HEK293 (cell line): Measurements from ENCODE around the gene HADHB.

Experiments
- CTCF ChIP-seq: fragments of 450-650 bp; formaldehyde crosslinking; IDR thresholded peaks from 2 replicates; pipeline ENCODE4 v1.5.1; 2016; ENCODE audit warnings: missing biosample characterization, missing genetic modification characterization
- PRDM10 ChIP-seq: fragments of 450-650 bp; formaldehyde crosslinking; IDR thresholded peaks from 2 replicates; pipeline ENCODE4 v1.5.1; 2016; ENCODE audit warnings: missing biosample characterization, missing genetic modification characterization
- REST ChIP-seq: fragments of 450-650 bp; formaldehyde crosslinking; IDR thresholded peaks from 2 replicates; pipeline ENCODE4 v1.5.1; 2016; ENCODE audit warnings: missing biosample characterization, missing genetic modification characterization
- TSHZ1 ChIP-seq: fragments of 450-650 bp; formaldehyde crosslinking; IDR thresholded peaks from 2 replicates; pipeline ENCODE4 v1.5.1; 2016; ENCODE audit warnings: missing biosample characterization, missing genetic modification characterization, borderline replicate concordance
- ZNF112 ChIP-seq: fragments of 450-650 bp; formaldehyde crosslinking; IDR thresholded peaks from 2 replicates; pipeline ENCODE4 v1.5.0; 2017; ENCODE audit warnings: missing biosample characterization, missing genetic modification characterization
- ZNF211 ChIP-seq: fragments of 450-650 bp; formaldehyde crosslinking; IDR thresholded peaks from 2 replicates; pipeline ENCODE4 v1.5.1; 2016; ENCODE audit warnings: low read depth, missing biosample characterization, missing genetic modification characterization
- ZNF362 ChIP-seq: fragments of 450-650 bp; formaldehyde crosslinking; IDR thresholded peaks from 2 replicates; pipeline ENCODE4 v1.5.1; 2016; ENCODE audit warnings: missing biosample characterization, missing genetic modification characterization
- ZNF398 ChIP-seq: fragments of 450-650 bp; formaldehyde crosslinking; IDR thresholded peaks from 2 replicates; pipeline ENCODE4 v1.5.1; 2017; ENCODE audit warnings: missing biosample characterization, missing genetic modification characterization

- no peak for TF ChIP-seq PRDM10 (tag by site-specific recombination)
- no peak for TF ChIP-seq CTCF (tag by site-specific recombination)
- no peak for TF ChIP-seq ZNF211 (tag by site-specific recombination)
- no peak for TF ChIP-seq ZNF398 (tag by site-specific recombination)
- TF ChIP-seq REST (tag by site-specific recombination) = no peak
- TF ChIP-seq ZNF362 = no peak
- TF ChIP-seq ZNF112 (tag by site-specific recombination) = no peak
- no peak for TF ChIP-seq TSHZ1 (tag by site-specific recombination)
These were observed 45.3 kb downstream of the HADHB start for GRCh38 chr2:26290001-26290400.
